ENCODE measurements around the gene CRTC1.

DNA sequence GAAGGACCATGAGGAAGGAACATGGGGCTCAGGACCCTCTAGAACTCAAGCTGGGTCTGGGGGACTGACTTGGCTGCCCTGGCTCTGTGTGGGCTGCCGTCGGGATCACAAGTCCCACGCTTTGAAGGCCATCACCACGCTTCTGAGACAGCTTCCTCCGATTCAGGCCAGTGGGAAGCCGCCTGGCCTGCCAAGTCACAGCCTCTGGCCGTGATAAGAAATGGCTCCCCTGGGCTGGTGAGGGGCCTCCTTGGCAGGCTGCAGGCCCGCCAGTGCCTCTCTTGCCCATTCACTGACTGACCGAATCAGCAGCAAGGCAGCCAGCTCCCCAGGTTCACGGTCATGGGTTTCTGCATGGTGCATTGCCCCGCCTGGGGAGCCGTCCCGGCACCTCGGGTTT is 58.8 kb downstream of the CRTC1 start:
- TF ChIP-seq CTCF (IDR thresholded peaks at IDR 0.05; ENCODE audit: low read length) (no peak), EZH2 (optimal IDR thresholded peaks at IDR 0.05; ENCODE audit: low read depth, low read length) (no peak)

Measured in MM.1S (cell line).